ENCODE measurements around the gene BRSK2. TPM values are rescaled to one million over a fixed set of nuclear protein-coding genes. Genes with fewer than 3 reads are reported as not detected.

Gene BRSK2
- polyA plus RNA-seq, 1 experiment, result 0.28 TPM

- Histone ChIP-seq H3K4me3 (ENCODE audit: low read depth, low read length) (no peak overlapping the region), H3K36me3 (ENCODE audit: control insufficient read depth, insufficient read depth, low read length) (no peaks in the 10 kb centered on the region), H3K27me3 (ENCODE audit: control insufficient read depth, insufficient read depth, low read length) (peaks cover 8% of the 10 kb centered on the region; the same call in 1 of the 2 replicates)
- CTCF ChIA-PET, result interaction anchor here (1.3 kb wide), 1 partner anchor 9 kb away, joined by 4 read pairs; no protein-coding TSS in a partner anchor
- no peak for DNase-seq (ENCODE audit: low read depth)
- POLR2A ChIA-PET, result interaction anchor here (0.6 kb wide), 1 partner anchor 806 kb away, joined by 9 read pairs; no protein-coding TSS in a partner anchor
- TF ChIP-seq, protein P1, sequence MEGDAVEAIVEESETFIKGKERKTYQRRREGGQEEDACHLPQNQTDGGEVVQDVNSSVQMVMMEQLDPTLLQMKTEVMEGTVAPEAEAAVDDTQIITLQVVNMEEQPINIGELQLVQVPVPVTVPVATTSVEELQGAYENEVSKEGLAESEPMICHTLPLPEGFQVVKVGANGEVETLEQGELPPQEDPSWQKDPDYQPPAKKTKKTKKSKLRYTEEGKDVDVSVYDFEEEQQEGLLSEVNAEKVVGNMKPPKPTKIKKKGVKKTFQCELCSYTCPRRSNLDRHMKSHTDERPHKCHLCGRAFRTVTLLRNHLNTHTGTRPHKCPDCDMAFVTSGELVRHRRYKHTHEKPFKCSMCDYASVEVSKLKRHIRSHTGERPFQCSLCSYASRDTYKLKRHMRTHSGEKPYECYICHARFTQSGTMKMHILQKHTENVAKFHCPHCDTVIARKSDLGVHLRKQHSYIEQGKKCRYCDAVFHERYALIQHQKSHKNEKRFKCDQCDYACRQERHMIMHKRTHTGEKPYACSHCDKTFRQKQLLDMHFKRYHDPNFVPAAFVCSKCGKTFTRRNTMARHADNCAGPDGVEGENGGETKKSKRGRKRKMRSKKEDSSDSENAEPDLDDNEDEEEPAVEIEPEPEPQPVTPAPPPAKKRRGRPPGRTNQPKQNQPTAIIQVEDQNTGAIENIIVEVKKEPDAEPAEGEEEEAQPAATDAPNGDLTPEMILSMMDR (IDR thresholded peaks at IDR 0.05; ENCODE audit: insufficient read depth, low read depth, low read length), result no peak
Measured at GRCh38 chr11:1381793-1382425, 7.8 kb upstream of the BRSK2 start.

GRCh38 chr11:1382429-1382828 is 7.3 kb upstream of the BRSK2 start:
- CTCF ChIA-PET, result interaction anchor here (1.3 kb wide), 1 partner anchor 9 kb away, joined by 4 read pairs; no protein-coding TSS in a partner anchor
- TF ChIP-seq, protein P1 (IDR thresholded peaks at IDR 0.05; ENCODE audit: insufficient read depth, low read depth, low read length), result no peak
- H3K4me3 ChIP-seq (ENCODE audit: low read depth, low read length), result no peak overlapping the region; the same call in 1 of the 2 replicates
- POLR2A ChIA-PET, result interaction anchor here (0.6 kb wide), 1 partner anchor 807 kb away, joined by 9 read pairs; no protein-coding TSS in a partner anchor
- H3K27me3 ChIP-seq (ENCODE audit: control insufficient read depth, insufficient read depth, low read length), result peaks cover 5% of the 10 kb centered on the region; the same call in 1 of the 2 replicates
- no peaks in the 10 kb centered on the region for H3K36me3 ChIP-seq (ENCODE audit: control insufficient read depth, insufficient read depth, low read length)
- DNase-seq (ENCODE audit: low read depth), result no peak

GRCh38 chr11:1382831-1383607 is 6.7 kb upstream of the BRSK2 start:
- DNase-seq (ENCODE audit: low read depth), result no peak
- TF ChIP-seq, protein P1 (IDR thresholded peaks at IDR 0.05; ENCODE audit: insufficient read depth, low read depth, low read length), result 0 out of 2 replicates have a peak, but pooled peaks have one; percentile 12
- H3K36me3 ChIP-seq (ENCODE audit: control insufficient read depth, insufficient read depth, low read length), result no peaks in the 10 kb centered on the region
- CTCF ChIA-PET, result interaction anchor here (1.3 kb wide), 1 partner anchor 10 kb away, joined by 4 read pairs; no protein-coding TSS in a partner anchor
- POLR2A ChIA-PET, result no interaction called here
- H3K4me3 ChIP-seq (ENCODE audit: low read depth, low read length), result peak overlapping the region; percentile 58
- peaks cover 4% of the 10 kb centered on the region; the same call in 1 of the 2 replicates for H3K27me3 ChIP-seq (ENCODE audit: control insufficient read depth, insufficient read depth, low read length)

DNA sequence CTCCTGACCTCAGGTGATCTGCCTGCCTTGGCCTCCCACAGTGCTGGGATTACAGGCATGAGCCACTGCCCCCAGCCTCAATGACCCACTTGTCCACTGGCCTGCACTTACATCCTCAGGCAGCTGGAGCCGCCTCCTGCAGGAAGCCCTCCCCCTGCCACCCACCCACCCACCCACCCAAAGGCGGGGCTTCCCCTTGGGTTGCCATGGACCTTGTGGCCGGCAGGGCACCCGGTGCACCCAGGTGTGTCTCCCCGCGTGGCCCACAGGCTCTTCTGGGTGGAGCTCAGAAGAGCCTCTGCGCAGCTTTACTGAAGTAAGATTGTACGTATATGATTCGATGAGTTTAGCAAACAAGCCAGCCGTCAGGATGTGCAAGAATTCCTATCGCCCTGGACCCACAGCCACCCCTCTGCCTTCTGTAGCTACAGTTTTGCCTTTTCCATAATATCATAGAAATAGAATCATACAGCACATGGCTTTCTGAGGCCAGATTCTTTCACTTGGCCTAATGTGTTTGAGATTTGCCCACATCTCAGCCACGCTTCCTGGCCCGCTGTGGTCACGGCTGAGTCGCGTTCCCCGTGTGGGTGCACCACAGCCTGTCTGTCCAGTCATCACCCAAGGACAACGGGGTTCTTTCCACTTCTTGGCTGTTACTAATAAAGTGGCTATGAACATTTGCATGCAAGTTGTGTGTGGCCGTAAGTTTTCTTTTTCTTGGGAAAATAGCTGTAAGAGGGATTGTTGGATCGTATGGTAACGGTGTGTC is 5.3 kb upstream of the BRSK2 start:
- TF ChIP-seq, protein P1 (IDR thresholded peaks at IDR 0.05; ENCODE audit: insufficient read depth, low read depth, low read length), result no peak
- Histone ChIP-seq H3K36me3 (ENCODE audit: control insufficient read depth, insufficient read depth, low read length) (no peaks in the 10 kb centered on the region), H3K4me3 (ENCODE audit: low read depth, low read length) (no peak overlapping the region), H3K27me3 (ENCODE audit: control insufficient read depth, insufficient read depth, low read length) (peaks cover 4% of the 10 kb centered on the region; the same call in 1 of the 2 replicates)
- ChIA-PET CTCF (interaction anchor here (1.4 kb wide), 1 partner anchor 132 kb away, joined by 3 read pairs; no protein-coding TSS in a partner anchor), POLR2A (no interaction called here)
- DNase-seq (ENCODE audit: low read depth), result no peak
